Muscle layer of duodenum (tissue), 2 donors: ENCODE measurements around the gene OTX2.

Experiments
- H3K27ac ChIP-seq: one replicate; pipeline ENCODE4 v1.7.0; 2013; ENCODE audit warnings: mild to moderate bottlenecking, low read length
- H3K27me3 ChIP-seq: one replicate; pipeline ENCODE4 v1.7.0; 2013; ENCODE audit warnings: low read depth, mild to moderate bottlenecking, control low read depth, low read length
- H3K36me3 ChIP-seq, 2 donors: one replicate each; pipeline ENCODE4 v1.7.0; 2013; ENCODE audit warnings: low read length in 2 of 2, control low read depth in 1 of 2, mild to moderate bottlenecking in 1 of 2; ENCODE audit not compliant: insufficient read depth in 2 of 2, control insufficient read depth in 1 of 2
- H3K4me1 ChIP-seq, 2 donors: one replicate each; pipeline ENCODE4 v1.7.0; 2013; ENCODE audit warnings: low read length in 2 of 2, mild to moderate bottlenecking in 2 of 2, control low read depth in 1 of 2, moderate library complexity in 1 of 2; ENCODE audit not compliant: insufficient read depth in 2 of 2, control insufficient read depth in 1 of 2
- H3K4me3 ChIP-seq, 2 donors: one replicate each; pipeline ENCODE4 v1.7.0; 2013; ENCODE audit warnings: low read length in 2 of 2, low read depth in 1 of 2, mild to moderate bottlenecking in 1 of 2
- H3K9me3 ChIP-seq, 2 donors: one replicate each; pipeline ENCODE4 v1.7.0; 2013; ENCODE audit warnings: low read length in 2 of 2, control low read depth in 1 of 2, mild to moderate bottlenecking in 1 of 2; ENCODE audit not compliant: control insufficient read depth in 1 of 2
- donor health status: healthy.

The OTX2 gene

DNA sequence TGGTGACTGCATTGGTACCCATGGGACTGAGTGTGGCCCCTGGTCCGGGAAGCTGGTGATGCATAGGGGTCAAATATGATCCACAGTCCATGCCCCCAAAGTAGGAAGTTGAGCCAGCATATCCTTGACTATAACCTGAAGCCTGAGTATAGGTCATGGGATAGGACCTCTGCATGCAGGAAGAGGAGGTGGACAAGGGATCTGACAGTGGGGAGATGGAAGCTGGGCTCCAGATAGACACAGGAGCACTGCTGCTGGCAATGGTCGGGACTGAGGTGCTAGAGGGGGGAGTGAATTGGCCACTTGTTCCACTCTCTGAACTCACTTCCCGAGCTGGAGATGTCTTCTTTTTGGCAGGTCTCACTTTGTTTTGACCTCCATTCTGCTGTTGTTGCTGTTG lies 8.4 kb downstream of the OTX2 start:
- H3K4me1 ChIP-seq: peaks cover 0 to 16% of the 10 kb centered on the region in 2 donors
- no peak overlapping the region for H3K4me3 ChIP-seq
- no peaks in the 10 kb centered on the region for H3K36me3 ChIP-seq
- no peaks in the 10 kb centered on the region for H3K9me3 ChIP-seq
- H3K27ac ChIP-seq: no peak overlapping the region
- peaks cover 75% of the 10 kb centered on the region for H3K27me3 ChIP-seq

DNA sequence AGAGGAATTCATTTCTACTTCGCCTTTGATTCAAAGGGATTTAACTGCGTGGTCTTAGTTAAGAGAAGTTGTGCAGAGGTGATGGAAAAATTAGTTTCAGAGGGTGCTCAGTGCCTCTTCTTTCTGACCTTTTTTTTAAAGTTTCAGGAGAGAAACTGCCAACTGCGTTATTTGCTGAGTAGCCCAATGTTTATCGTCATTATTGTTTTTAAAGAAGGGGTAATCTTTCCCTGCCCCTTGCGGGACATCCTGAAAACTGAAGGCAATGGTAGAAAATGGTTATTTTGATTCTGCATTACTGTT lies 11.0 kb downstream of the OTX2 start:
- H3K4me1 ChIP-seq: peaks cover 0 to 25% of the 10 kb centered on the region in 2 donors
- H3K27me3 ChIP-seq: peaks cover 78% of the 10 kb centered on the region
- H3K4me3 ChIP-seq: no peak overlapping the region
- H3K36me3 ChIP-seq: no peaks in the 10 kb centered on the region
- H3K9me3 ChIP-seq: no peaks in the 10 kb centered on the region
- no peak overlapping the region for H3K27ac ChIP-seq

DNA sequence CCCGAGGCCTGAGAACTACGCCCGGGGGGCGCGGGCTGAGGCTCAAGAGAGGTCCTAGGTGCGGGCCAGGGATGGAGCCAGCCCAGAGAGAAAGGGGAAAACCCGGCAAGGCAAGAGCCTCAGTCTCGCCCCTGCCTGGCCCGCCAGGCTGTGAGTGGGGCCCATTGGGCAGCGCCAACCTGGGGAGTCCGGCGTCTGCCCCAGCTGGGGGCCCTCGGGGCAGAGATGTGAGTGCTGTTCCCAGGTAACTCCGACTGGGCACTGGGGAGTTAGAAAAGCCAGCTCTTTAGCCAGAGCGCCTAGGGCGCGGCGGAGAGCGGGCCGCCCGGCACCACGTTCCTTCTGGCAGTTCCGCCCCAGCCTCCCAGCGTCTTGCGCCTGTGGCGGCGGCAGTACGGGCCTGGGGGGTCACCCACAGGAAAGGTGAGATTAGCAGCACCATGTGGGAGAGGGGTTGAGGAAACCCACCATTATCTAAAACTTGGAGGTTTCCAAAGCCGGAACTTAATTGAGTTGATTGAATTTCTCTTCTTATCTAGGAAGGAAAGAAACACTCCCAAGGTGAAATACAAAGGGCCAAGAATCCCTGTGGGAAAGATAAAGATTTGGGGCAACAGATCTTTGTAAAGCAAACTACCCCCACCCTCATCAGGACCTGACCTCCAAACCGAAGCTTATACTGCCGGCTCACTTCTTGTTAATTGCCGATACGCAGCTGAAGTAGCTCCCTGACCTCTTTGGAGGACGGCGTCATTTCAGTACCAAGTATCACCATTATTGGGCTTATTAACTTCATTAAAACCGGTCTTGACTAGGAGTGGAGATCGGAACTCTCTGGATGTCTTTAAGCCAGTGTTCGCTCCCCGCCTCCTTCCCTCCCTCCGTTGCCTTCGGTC lies 11.6 kb downstream of the OTX2 start:
- H3K4me3 ChIP-seq: peak overlapping the region in 1 of 2 donors; percentile 53
- H3K27ac ChIP-seq: no peak overlapping the region
- H3K27me3 ChIP-seq: peaks cover 78% of the 10 kb centered on the region
- no peaks in the 10 kb centered on the region for H3K9me3 ChIP-seq
- no peaks in the 10 kb centered on the region for H3K36me3 ChIP-seq
- H3K4me1 ChIP-seq: peaks cover 0 to 26% of the 10 kb centered on the region in 2 donors

DNA sequence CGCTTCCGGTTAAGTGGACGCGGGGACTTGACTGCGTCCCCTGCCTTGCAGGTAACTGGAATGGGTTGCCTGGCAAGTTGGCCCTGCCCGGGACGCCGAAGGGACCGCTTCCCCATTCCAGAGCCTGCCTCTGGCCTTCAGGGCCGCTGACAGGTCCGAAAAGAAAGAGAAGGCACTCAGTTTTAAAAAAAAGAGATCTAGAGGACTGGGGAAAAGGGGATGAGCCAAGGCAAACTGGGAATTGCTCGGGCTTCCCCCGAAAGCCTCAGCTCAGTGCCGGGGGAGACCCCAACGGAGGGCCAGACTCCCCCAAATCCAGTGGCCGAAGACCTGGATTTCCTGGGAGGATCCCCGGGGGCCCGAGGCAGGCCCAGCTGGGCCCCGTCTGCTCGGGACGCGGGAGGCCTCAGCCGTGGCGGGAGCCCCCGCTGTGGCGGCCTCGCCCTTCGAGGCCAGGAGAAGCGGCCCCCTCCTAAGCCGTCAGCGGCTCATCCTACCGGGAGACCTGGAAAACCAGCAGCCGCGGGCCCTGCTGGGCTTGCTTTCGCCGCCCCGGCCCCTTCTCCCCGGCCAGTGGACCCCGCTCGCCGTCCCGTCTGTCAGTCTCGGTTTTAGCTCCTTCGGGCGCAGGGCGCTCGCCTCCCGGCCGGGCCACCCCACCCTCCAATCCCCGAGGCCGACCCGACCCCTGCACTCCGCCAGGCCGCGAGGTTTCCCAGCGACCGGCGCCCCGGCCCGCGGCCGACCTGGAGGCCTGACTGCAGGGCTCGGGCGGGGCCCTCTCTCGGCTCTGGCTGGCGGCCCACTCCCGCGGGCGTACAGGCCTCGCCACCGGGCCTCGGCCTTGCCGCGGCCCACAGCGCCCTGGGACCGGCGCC lies 12.5 kb downstream of the OTX2 start:
- Histone ChIP-seq H3K4me3 (peak overlapping the region in 1 of 2 donors; percentile 53), H3K27me3 (peaks cover 74% of the 10 kb centered on the region), H3K36me3 (no peaks in the 10 kb centered on the region), H3K9me3 (no peaks in the 10 kb centered on the region), H3K4me1 (peaks cover 0 to 26% of the 10 kb centered on the region in 2 donors), H3K27ac (no peak overlapping the region)

DNA sequence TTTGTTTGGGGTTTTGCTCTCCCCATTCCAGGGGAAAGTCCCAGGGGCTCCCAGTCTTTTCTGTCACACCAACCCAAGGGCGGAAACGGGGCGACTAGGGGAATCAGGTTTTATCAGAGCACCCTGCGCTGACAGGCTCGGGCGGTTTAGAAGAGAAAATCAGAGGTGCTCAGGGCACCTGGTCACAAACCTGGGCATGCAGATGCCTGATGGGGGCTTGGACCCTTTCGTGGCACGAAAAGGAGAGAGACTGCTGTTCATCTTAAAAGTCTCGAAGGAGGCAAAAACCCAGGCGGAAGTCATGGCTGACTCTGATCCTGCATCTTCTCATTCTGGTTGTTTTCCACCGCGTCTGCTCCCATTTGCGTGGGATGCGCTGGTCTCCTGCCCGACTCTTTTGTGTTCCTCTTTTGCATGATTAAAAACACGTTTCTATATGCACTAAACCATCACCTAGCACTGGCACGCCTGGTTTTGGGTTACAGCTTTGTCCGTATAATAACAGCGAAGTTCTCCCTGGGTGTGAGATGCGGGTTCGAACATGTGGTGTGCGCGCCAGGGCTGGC lies 13.2 kb downstream of the OTX2 start:
- Histone ChIP-seq H3K27me3 (peaks cover 74% of the 10 kb centered on the region), H3K9me3 (no peaks in the 10 kb centered on the region), H3K4me1 (peaks cover 0 to 26% of the 10 kb centered on the region in 2 donors), H3K27ac (no peak overlapping the region), H3K36me3 (no peaks in the 10 kb centered on the region), H3K4me3 (peak overlapping the region in 1 of 2 donors; percentile 53)

DNA sequence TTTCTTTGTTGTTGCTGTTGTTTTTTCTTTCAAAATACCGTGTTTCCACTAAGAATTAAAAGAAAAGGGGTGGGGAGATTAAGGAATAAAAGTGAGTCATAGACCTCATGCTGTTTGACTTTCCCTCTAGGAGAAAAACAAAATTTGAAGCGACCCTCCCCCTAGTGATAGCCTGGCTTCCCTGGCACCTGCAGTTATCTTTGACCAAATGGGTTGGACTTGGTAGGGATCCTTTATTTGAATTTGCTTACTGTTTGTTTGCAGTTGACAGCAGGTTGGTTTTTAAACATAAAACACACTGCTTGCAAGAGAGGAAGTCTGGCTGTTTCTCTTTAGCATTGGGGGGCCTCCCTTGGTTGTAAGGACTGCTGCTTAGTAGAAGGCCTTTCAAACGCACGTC lies 14.0 kb downstream of the OTX2 start:
- no peak overlapping the region for H3K27ac ChIP-seq
- H3K9me3 ChIP-seq: no peaks in the 10 kb centered on the region
- H3K36me3 ChIP-seq: no peaks in the 10 kb centered on the region
- peaks cover 0 to 26% of the 10 kb centered on the region in 2 donors for H3K4me1 ChIP-seq
- no peak overlapping the region for H3K4me3 ChIP-seq
- peaks cover 66% of the 10 kb centered on the region for H3K27me3 ChIP-seq

DNA sequence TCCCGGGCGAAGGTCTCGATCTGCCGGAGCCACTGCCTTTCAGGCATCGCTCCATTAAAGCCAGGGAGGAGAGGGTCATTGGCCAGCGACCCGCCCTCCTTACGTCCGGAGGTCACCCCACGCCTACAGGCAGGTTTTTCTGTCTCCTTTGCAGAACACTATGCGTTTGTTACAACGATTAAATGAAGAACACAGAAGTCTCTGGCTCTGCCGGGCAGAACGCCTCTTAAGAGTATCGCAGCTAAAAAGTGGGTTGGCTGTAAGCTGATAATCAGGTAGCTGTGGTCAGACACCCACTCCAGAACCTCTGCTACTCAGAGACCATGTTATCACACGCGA lies 15.0 kb downstream of the OTX2 start:
- Histone ChIP-seq H3K9me3 (no peaks in the 10 kb centered on the region), H3K4me1 (peaks cover 0 to 26% of the 10 kb centered on the region in 2 donors), H3K36me3 (no peaks in the 10 kb centered on the region), H3K27me3 (peaks cover 64% of the 10 kb centered on the region), H3K4me3 (no peak overlapping the region), H3K27ac (no peak overlapping the region)

DNA sequence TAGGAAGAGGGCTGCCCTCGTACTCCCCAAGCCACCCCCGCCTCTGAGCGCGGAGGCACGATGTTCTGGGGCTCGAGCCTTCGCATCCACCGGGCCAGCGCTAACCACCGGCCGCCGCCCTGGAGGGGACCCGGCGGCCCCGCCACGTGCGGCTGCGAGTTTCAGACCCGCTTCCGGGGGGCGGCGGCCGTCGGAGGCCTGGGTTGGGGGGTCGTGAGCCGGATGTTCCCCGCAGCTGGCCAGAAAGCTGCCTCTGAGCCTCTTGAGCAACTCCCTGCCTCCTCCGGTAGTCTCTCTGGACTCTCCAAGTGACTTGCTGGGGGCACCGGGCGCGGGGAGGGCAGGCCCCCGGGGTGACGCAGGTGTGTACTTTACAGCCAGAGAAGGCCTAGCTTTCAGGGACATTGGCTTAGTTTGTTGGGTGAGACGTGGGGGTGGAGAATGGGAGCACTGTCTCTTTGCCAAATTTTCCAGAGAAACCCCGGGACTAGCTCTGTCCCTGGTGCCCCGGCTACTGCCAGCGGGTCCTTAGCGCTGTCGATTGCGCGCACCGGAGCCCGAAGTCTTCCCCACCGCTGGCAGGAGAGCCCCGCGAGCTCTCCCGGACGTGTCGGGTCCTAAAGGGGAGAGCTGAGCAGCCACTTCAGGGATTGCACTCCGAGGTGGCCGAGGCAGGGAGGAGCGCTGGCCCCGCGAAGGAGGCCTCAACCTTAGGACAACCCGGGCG lies 15.6 kb downstream of the OTX2 start:
- H3K27ac ChIP-seq: no peak overlapping the region
- no peaks in the 10 kb centered on the region for H3K9me3 ChIP-seq
- peaks cover 0 to 26% of the 10 kb centered on the region in 2 donors for H3K4me1 ChIP-seq
- H3K4me3 ChIP-seq: peak overlapping the region in 1 of 2 donors; percentile 21
- no peaks in the 10 kb centered on the region for H3K36me3 ChIP-seq
- peaks cover 60% of the 10 kb centered on the region for H3K27me3 ChIP-seq

DNA sequence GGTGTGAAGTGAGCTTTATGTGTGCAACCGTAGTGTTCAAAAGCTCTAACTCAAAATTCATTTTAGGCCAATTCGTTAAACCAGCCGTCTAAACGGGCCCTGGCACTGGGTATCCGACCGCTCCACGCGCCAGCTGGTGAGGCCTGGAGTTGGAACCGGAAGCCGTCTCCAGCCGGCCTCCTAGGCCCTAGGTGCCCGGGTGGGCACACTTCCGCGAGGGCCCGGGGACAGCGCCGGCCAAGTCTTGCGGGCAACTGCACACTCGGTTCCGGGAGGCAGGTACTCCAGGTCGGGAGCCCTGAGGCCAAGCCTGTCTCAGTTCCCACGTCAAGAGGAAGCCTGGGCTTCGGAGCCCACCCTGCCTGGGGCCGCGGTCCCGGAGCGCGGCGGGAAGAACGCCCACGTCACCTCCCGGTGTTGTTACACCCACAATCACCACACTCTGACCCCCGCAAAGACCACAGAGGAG lies 16.2 kb downstream of the OTX2 start:
- H3K27me3 ChIP-seq: peaks cover 54% of the 10 kb centered on the region
- H3K36me3 ChIP-seq: no peaks in the 10 kb centered on the region
- H3K4me3 ChIP-seq: peak overlapping the region in 1 of 2 donors; percentile 21

DNA sequence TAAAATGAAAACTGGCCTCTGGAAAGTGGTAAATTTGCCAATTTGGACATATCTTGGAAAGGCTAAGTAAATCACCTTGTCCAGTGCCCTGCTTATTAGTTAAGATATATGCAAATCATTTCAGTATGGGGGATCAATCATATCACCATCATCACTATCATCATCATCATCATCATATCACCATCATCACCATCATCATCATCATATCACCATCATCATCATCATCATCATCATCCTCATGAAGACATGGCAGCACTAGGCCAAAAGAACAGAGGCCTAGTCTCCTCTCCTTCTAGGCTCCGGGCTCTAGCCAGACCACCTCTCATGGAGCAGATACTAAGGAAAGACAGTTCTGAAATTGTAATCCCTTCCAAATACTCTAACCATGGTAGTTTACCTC lies 20.3 kb downstream of the OTX2 start:
- H3K4me1 ChIP-seq: peaks cover 0 to 8% of the 10 kb centered on the region in 2 donors
- H3K9me3 ChIP-seq: no peaks in the 10 kb centered on the region
- H3K27ac ChIP-seq: no peak overlapping the region
- no peak overlapping the region for H3K4me3 ChIP-seq
- H3K27me3 ChIP-seq: peaks cover 12% of the 10 kb centered on the region
- no peaks in the 10 kb centered on the region for H3K36me3 ChIP-seq

More for the DNA sequence above, 16.2 kb downstream of the OTX2 start:
- H3K4me1 ChIP-seq: peaks cover 0 to 26% of the 10 kb centered on the region in 2 donors
- no peak overlapping the region for H3K27ac ChIP-seq
- H3K9me3 ChIP-seq: no peaks in the 10 kb centered on the region
